ENCODE results near the gene PSMB7. TPM values are rescaled to one million over a fixed set of nuclear protein-coding genes. Genes with fewer than 3 reads are reported as not detected.
A peak's percentile ranks its signal among the peaks of the same experiment; 100 is the strongest.

Gene PSMB7
- total and polyA plus RNA-seq, 2 of the 13 experiments (the other 11 are each of a cell fraction or from before 2014, with no cell fraction given), result 259 to 291 TPM

DNA sequence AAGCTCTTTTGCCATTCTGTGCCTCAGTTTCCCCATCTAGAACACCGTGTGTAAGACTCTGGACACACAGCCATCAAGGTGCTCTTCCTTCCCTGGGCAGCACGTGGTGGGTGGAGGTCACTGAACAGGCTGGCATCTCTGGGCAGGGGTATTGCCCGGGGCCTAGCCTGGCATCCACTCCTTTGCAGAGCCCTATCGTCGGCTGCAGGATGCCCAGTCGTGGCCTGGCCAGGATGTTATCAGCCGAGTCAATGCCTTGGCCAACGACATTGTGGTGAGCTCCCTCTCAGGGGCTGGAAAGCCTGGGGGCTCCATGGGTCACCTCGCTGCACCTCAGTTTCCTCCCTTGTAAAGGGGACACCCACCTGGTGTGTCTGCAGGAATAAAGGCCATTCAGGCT, 39.1 kb upstream of the PSMB7 start:
- H3K27ac ChIP-seq (ENCODE audit: extremely low read length, insufficient read depth, low read length), result no peak overlapping the region
- no peak for FAIRE-seq
- DNase-seq (ENCODE audit: low spot score), result no peak
- WGBS (ENCODE audit: low lambda C conversion rate), result 23% methylated on average over 5 of the region's 9 CpGs
- no peaks in the 10 kb centered on the region for H3K9me3 ChIP-seq (ENCODE audit: low read length)
- ChIA-PET POLR2A (no interaction called here), CTCF (ENCODE audit: low intra/inter-chr PET ratio, low total read pairs) (no interaction called here)
- intact Hi-C loops (cut with micrococcal nuclease; ENCODE audit: unreplicated experiment) (no loop called here), in situ Hi-C loops (cut with HindIII; ENCODE audit: extremely low pct_ligation_motif_present, low pct_unique_long_range_greater_than_20kb) (no loop called here)
- no peaks in the 10 kb centered on the region for H3K36me3 ChIP-seq (replicated peaks in 1 of 2; ENCODE audit: control insufficient read depth in 1 of 2, insufficient read depth in 2 of 2, low read length in 2 of 2)
- no peaks in the 10 kb centered on the region for H4K20me1 ChIP-seq (ENCODE audit: insufficient read depth, low read length)
- no peak overlapping the region for H3K4me2 ChIP-seq (ENCODE audit: low read depth, low read length)
- no peak for ATAC-seq
- H3K9ac ChIP-seq (ENCODE audit: insufficient read depth, low read depth, low read length), result no peak overlapping the region
- H3K79me2 ChIP-seq (ENCODE audit: insufficient read depth, low read length), result no peaks in the 10 kb centered on the region
- H3K27me3 ChIP-seq (ENCODE audit: control insufficient read depth in 1 of 2, insufficient read depth in 2 of 2, low read length in 2 of 2), result peaks cover 14 to 35% of the 10 kb centered on the region in 2 experiments; a peak in 3 of 5 replicates
- H2AFZ ChIP-seq (ENCODE audit: low read length), result no peak overlapping the region
- no peak overlapping the region for H3K4me3 ChIP-seq (replicated peaks in 1 of 3; ENCODE audit: insufficient read depth in 1 of 3, low read depth in 2 of 3, low read length in 3 of 3)
- peaks cover 10% of the 10 kb centered on the region; the same call in 1 of the 2 replicates for H3K4me1 ChIP-seq (ENCODE audit: insufficient read depth, low read length)
- TF ChIP-seq, protein P1, sequence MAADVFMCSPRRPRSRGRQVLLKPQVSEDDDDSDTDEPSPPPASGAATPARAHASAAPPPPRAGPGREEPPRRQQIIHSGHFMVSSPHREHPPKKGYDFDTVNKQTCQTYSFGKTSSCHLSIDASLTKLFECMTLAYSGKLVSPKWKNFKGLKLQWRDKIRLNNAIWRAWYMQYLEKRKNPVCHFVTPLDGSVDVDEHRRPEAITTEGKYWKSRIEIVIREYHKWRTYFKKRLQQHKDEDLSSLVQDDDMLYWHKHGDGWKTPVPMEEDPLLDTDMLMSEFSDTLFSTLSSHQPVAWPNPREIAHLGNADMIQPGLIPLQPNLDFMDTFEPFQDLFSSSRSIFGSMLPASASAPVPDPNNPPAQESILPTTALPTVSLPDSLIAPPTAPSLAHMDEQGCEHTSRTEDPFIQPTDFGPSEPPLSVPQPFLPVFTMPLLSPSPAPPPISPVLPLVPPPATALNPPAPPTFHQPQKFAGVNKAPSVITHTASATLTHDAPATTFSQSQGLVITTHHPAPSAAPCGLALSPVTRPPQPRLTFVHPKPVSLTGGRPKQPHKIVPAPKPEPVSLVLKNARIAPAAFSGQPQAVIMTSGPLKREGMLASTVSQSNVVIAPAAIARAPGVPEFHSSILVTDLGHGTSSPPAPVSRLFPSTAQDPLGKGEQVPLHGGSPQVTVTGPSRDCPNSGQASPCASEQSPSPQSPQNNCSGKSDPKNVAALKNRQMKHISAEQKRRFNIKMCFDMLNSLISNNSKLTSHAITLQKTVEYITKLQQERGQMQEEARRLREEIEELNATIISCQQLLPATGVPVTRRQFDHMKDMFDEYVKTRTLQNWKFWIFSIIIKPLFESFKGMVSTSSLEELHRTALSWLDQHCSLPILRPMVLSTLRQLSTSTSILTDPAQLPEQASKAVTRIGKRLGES (CRISPR knock-in tag; IDR thresholded peaks at IDR 0.05; ENCODE audit: borderline replicate concordance), result no peak
- no peak for TF ChIP-seq ZNF780A (CRISPR knock-in tag; IDR thresholded peaks at IDR 0.05)
- TF ChIP-seq GTF3A (CRISPR knock-in tag; conservative IDR thresholded peaks at IDR 0.05), result no peak
- TF ChIP-seq ZMYM2 (CRISPR knock-in tag; IDR thresholded peaks at IDR 0.05), result no peak
- BruUV-seq (replicated peaks), result no TSS peak

DNA sequence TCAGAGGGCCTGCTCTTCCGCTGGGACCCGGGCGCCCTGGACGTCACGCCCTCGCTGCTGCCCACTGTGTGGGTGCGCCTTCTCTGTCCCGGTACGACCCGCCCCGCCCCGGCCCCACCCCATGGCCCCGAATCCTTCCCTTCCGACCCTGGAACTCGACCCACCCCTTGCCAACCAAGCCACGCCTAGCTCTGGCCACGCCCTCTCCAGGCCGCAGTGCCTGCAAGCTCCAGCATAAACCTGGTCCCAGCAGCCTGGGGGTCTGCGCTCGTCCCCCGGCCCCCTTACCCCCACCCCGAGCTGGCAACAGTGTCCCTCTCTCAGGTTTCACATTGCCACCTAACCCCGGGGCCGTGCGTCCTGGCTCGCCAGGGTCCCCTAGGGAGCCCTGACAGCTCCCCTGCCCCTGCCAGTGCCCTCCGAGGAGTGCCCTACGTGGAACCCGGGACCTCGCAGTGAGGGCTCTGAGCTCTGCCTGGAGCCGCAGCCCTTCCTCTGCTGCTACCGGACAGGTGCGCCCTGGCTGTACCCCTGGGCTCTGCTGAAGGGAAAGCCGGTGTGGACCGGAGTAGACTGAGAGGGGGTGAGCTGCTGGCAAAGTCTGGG, 38.4 kb upstream of the PSMB7 start:
- no peaks in the 10 kb centered on the region for H3K79me2 ChIP-seq (ENCODE audit: insufficient read depth, low read length)
- H2AFZ ChIP-seq (ENCODE audit: low read length), result no peak overlapping the region
- in situ Hi-C loops (cut with HindIII; ENCODE audit: extremely low pct_ligation_motif_present, low pct_unique_long_range_greater_than_20kb), result no loop called here
- H3K4me1 ChIP-seq (ENCODE audit: insufficient read depth, low read length), result peaks cover 10% of the 10 kb centered on the region; the same call in 1 of the 2 replicates
- no peak for DNase-seq (ENCODE audit: low spot score)
- peak overlapping the region in 2 of 3 experiments; percentile 46 to 55; a peak in 3 of 6 replicates for H3K4me3 ChIP-seq (replicated peaks in 1 of 3; ENCODE audit: insufficient read depth in 1 of 3, low read depth in 2 of 3, low read length in 3 of 3)
- peak overlapping the region; percentile 51 for H3K4me2 ChIP-seq (ENCODE audit: low read depth, low read length)
- WGBS (ENCODE audit: low lambda C conversion rate), result 54% methylated on average over 18 of the region's 35 CpGs
- peak; percentile 17; the same call in 2 of the 3 replicates for ATAC-seq
- intact Hi-C loops (cut with micrococcal nuclease; ENCODE audit: unreplicated experiment), result no loop called here
- CTCF ChIA-PET (ENCODE audit: low intra/inter-chr PET ratio, low total read pairs), result no interaction called here
- H3K36me3 ChIP-seq (replicated peaks in 1 of 2; ENCODE audit: control insufficient read depth in 1 of 2, insufficient read depth in 2 of 2, low read length in 2 of 2), result no peaks in the 10 kb centered on the region
- H4K20me1 ChIP-seq (ENCODE audit: insufficient read depth, low read length), result no peaks in the 10 kb centered on the region
- TF ChIP-seq ZNF530 (CRISPR knock-in tag; IDR thresholded peaks at IDR 0.05; ENCODE audit: low read depth), result no peak
- TF ChIP-seq YEATS2 (CRISPR knock-in tag; IDR thresholded peaks at IDR 0.05; ENCODE audit: borderline replicate concordance), result no peak
- TF ChIP-seq, protein P2, sequence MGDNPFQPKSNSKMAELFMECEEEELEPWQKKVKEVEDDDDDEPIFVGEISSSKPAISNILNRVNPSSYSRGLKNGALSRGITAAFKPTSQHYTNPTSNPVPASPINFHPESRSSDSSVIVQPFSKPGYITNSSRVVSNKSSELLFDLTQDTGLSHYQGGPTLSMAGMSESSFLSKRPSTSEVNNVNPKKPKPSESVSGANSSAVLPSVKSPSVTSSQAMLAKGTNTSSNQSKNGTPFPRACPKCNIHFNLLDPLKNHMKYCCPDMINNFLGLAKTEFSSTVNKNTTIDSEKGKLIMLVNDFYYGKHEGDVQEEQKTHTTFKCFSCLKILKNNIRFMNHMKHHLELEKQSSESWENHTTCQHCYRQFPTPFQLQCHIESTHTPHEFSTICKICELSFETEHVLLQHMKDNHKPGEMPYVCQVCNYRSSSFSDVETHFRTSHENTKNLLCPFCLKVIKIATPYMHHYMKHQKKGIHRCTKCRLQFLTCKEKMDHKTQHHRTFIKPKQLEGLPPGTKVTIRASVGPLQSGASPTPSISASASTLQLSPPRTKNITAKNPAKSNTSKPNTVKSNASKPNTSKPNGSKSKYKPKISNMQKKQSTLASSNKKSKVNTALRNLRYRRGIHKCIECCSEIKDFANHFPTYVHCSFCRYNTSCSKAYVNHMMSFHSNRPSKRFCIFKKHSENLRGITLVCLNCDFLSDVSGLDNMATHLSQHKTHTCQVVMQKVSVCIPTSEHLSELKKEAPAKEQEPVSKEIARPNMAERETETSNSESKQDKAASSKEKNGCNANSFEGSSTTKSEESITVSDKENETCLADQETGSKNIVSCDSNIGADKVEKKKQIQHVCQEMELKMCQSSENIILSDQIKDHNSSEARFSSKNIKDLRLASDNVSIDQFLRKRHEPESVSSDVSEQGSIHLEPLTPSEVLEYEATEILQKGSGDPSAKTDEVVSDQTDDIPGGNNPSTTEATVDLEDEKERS (CRISPR knock-in tag; IDR thresholded peaks at IDR 0.05), result no peak
- TF ChIP-seq, protein P1 (CRISPR knock-in tag; IDR thresholded peaks at IDR 0.05; ENCODE audit: borderline replicate concordance), result no peak
- no peak for FAIRE-seq
- POLR2A ChIA-PET, result interaction anchor here (0.6 kb wide), 1 partner anchor 8 kb away, joined by 3 read pairs; no protein-coding TSS in a partner anchor
- no peaks in the 10 kb centered on the region for H3K9me3 ChIP-seq (ENCODE audit: low read length)
- BruUV-seq (replicated peaks), result no TSS peak
- no peak overlapping the region for H3K27ac ChIP-seq (ENCODE audit: extremely low read length, insufficient read depth, low read length)
- H3K9ac ChIP-seq (ENCODE audit: insufficient read depth, low read depth, low read length), result no peak overlapping the region
- peaks cover 14 to 36% of the 10 kb centered on the region in 2 experiments; a peak in 3 of 5 replicates for H3K27me3 ChIP-seq (ENCODE audit: control insufficient read depth in 1 of 2, insufficient read depth in 2 of 2, low read length in 2 of 2)
